SK-N-SH treated with all-trans-retinoic acid at 6 μM for 48 hours (cell line): Measurements from ENCODE around the gene RGS19.

ENCODE experiments used
- ARNTL ChIP-seq: fragments of 450-650 bp; formaldehyde crosslinking; IDR thresholded peaks from 2 replicates; pipeline ENCODE4 v1.5.0; 2020; ENCODE audit warnings: low read depth, mild to moderate bottlenecking, moderate library complexity, borderline replicate concordance
- BACH2 ChIP-seq: fragments of 250-450 bp; sonication (Bioruptor Pico); IDR thresholded peaks from 2 replicates; pipeline ENCODE4 v1.9.0; 2021; ENCODE audit warnings: mild to moderate bottlenecking, borderline replicate concordance
- ISL1 ChIP-seq: fragments of 250-450 bp; sonication (Bioruptor Pico); IDR thresholded peaks from 2 replicates; pipeline ENCODE4 v2.1.2; 2022; ENCODE audit warnings: mild to moderate bottlenecking, moderate library complexity
- OSR1 ChIP-seq: fragments of 250-450 bp; sonication (Bioruptor Pico); IDR thresholded peaks from 2 replicates; pipeline ENCODE4 v1.8.0; 2022; ENCODE audit warnings: moderate library complexity, mild to moderate bottlenecking, inconsistent platforms
- SNAI2 ChIP-seq: fragments of 250-450 bp; sonication (Bioruptor Pico); IDR thresholded peaks from 2 replicates; pipeline ENCODE4 v1.5.0; 2020; ENCODE audit warnings: mild to moderate bottlenecking, moderate library complexity
- TCF4 ChIP-seq: fragments of 250-450 bp; sonication (Bioruptor Pico); IDR thresholded peaks from 2 replicates; pipeline ENCODE4 v1.8.0; 2021; ENCODE audit warnings: mild to moderate bottlenecking, moderate library complexity, borderline replicate concordance
- TOX ChIP-seq: fragments of 250-450 bp; sonication (Bioruptor Pico); IDR thresholded peaks from 2 replicates; pipeline ENCODE4 v1.8.0; 2021; ENCODE audit warnings: mild to moderate bottlenecking, moderate library complexity, borderline replicate concordance
- ZFP3 ChIP-seq: fragments of 250-450 bp; sonication (Bioruptor Pico); IDR thresholded peaks from 2 replicates; pipeline ENCODE4 v1.5.0; 2020; ENCODE audit warnings: mild to moderate bottlenecking, moderate library complexity
- ZNF70 ChIP-seq: fragments of 450-650 bp; formaldehyde crosslinking; IDR thresholded peaks from 2 replicates; pipeline ENCODE4 v1.5.0; 2020; ENCODE audit warnings: mild to moderate bottlenecking, moderate library complexity
- ZNF8 ChIP-seq: fragments of 450-650 bp; formaldehyde crosslinking; IDR thresholded peaks from 2 replicates; pipeline ENCODE4 v1.5.0; 2020; ENCODE audit warnings: mild to moderate bottlenecking, moderate library complexity
- TF ChIP-seq, protein P1 (sequence below): fragments of 250-450 bp; sonication (Bioruptor Pico); IDR thresholded peaks from 2 replicates; pipeline ENCODE4 v1.8.0; 2020; ENCODE audit warnings: mild to moderate bottlenecking, moderate library complexity, borderline replicate concordance
- TF ChIP-seq, protein P2 (sequence below): fragments of 250-450 bp; sonication (Bioruptor Pico); IDR thresholded peaks from 2 replicates; pipeline ENCODE4 v1.5.1; 2020; ENCODE audit warnings: low read depth, mild to moderate bottlenecking, moderate library complexity

DNA sequence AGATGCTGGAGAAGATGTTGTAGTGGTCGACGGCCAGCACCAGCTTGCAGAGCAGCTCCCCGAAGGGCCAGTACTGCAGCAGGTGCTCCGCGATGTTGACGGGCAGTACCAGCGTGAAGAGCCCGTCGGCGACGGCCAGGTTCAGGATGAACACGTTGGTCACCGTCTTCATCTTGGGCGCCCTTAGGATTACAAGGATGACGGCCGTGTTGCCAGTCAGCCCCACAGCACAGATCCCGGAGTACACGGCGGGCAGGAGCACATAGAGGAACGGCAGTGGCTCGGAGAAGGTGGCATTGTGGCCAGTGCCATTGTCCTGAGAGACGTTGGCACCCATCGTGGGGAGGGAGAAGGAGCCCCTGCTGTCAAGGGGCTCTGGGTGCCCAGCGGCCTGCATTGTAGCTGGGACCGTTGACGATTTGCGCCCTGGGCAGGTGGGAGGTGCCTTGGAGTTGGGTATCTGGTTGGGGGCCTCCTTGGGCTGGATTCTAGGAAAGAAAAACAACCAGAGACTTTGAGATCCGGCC lies 27.2 kb upstream of the RGS19 start:
- no peak for TF ChIP-seq ARNTL
- TF ChIP-seq ZNF8 (CRISPR knock-in tag) = no peak
- no peak for TF ChIP-seq BACH2 (CRISPR knock-in tag)
- TF ChIP-seq ZNF70 (CRISPR knock-in tag) = no peak
- no peak for TF ChIP-seq OSR1 (CRISPR knock-in tag)
- TF ChIP-seq ZFP3 = no peak
- no peak for TF ChIP-seq SNAI2 (CRISPR knock-in tag)
- no peak for TF ChIP-seq TCF4 (CRISPR knock-in tag)
- TF ChIP-seq, protein P1, sequence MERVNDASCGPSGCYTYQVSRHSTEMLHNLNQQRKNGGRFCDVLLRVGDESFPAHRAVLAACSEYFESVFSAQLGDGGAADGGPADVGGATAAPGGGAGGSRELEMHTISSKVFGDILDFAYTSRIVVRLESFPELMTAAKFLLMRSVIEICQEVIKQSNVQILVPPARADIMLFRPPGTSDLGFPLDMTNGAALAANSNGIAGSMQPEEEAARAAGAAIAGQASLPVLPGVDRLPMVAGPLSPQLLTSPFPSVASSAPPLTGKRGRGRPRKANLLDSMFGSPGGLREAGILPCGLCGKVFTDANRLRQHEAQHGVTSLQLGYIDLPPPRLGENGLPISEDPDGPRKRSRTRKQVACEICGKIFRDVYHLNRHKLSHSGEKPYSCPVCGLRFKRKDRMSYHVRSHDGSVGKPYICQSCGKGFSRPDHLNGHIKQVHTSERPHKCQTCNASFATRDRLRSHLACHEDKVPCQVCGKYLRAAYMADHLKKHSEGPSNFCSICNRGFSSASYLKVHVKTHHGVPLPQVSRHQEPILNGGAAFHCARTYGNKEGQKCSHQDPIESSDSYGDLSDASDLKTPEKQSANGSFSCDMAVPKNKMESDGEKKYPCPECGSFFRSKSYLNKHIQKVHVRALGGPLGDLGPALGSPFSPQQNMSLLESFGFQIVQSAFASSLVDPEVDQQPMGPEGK (CRISPR knock-in tag) = no peak
- TF ChIP-seq ISL1 (CRISPR knock-in tag) = no peak
- TF ChIP-seq TOX (CRISPR knock-in tag) = no peak
- TF ChIP-seq, protein P2, sequence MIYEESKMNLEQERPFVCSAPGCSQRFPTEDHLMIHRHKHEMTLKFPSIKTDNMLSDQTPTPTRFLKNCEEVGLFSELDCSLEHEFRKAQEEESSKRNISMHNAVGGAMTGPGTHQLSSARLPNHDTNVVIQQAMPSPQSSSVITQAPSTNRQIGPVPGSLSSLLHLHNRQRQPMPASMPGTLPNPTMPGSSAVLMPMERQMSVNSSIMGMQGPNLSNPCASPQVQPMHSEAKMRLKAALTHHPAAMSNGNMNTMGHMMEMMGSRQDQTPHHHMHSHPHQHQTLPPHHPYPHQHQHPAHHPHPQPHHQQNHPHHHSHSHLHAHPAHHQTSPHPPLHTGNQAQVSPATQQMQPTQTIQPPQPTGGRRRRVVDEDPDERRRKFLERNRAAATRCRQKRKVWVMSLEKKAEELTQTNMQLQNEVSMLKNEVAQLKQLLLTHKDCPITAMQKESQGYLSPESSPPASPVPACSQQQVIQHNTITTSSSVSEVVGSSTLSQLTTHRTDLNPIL = no peak
